GM12874 (cell line): Measurements from ENCODE around the gene MBTPS2.

ENCODE experiments used
- CTCF ChIP-seq: IDR thresholded peaks from 2 replicates; pipeline ENCODE4 v1.5.1; 2011; ENCODE audit warnings: low read depth, mild to moderate bottlenecking, control low read depth, low read length, moderate library complexity; ENCODE audit not compliant: insufficient read depth

MBTPS2 gene

GRCh38 chrX:21811832-21812231, 27.6 kb upstream of the MBTPS2 start:
- no peak for TF ChIP-seq CTCF

GRCh38 chrX:21812628-21813027, 26.8 kb upstream of the MBTPS2 start:
- TF ChIP-seq CTCF, result no peak

- no peak for TF ChIP-seq CTCF
These were observed 25.6 kb upstream of the MBTPS2 start for GRCh38 chrX:21813612-21814368.

GRCh38 chrX:21816136-21816535, 23.3 kb upstream of the MBTPS2 start:
- TF ChIP-seq CTCF, result no peak

- TF ChIP-seq CTCF, result no peak
These were observed 17.5 kb upstream of the MBTPS2 start for GRCh38 chrX:21821875-21822274.

- TF ChIP-seq CTCF, result no peak
These were observed 7.9 kb upstream of the MBTPS2 start for GRCh38 chrX:21831496-21831895.

GRCh38 chrX:21837056-21837455, 2.4 kb upstream of the MBTPS2 start:
- TF ChIP-seq CTCF, result no peak

GRCh38 chrX:21838937-21839333, 482 bp upstream of the MBTPS2 start:
- no peak for TF ChIP-seq CTCF
